Smooth muscle cell (in vitro differentiated cells): ENCODE data around the gene ZNF613. TPM values are rescaled to one million over a fixed set of nuclear protein-coding genes. Genes with fewer than 3 reads are reported as not detected.

ENCODE experiments used
- DNase-seq: peaks from one replicate; lab custom pipeline; 2025; ENCODE audit not compliant: unreplicated experiment; lab: John Stamatoyannopoulos, UW
- H2AFZ ChIP-seq: fragments of 200-600 bp; sonication (generic); 2 replicates; pipeline ENCODE4 v1.6.0; 2016; ENCODE audit warnings: antibody characterized with exemption, low read depth, mild to moderate bottlenecking
- H3F3A ChIP-seq: fragments of 200-600 bp; sonication (generic); 2 replicates; pipeline ENCODE4 v1.6.0; 2017; ENCODE audit warnings: antibody characterized with exemption, low read depth
- H3K27ac ChIP-seq: fragments of 200-600 bp; sonication (generic); 2 replicates; pipeline ENCODE4 v1.5.1; 2016; ENCODE audit warnings: low read depth, mild to moderate bottlenecking
- H3K27me3 ChIP-seq: fragments of 200-600 bp; sonication (generic); 2 replicates; pipeline ENCODE4 v1.6.1; 2016; ENCODE audit warnings: low read depth, mild to moderate bottlenecking
- H3K36me3 ChIP-seq: fragments of 200-600 bp; sonication (generic); 2 replicates; pipeline ENCODE4 v1.5.1; 2016; ENCODE audit warnings: low read depth
- H3K4me1 ChIP-seq: fragments of 200-600 bp; sonication (generic); 2 replicates; pipeline ENCODE4 v1.5.1; 2016; ENCODE audit warnings: low read depth
- H3K4me2 ChIP-seq: fragments of 200-600 bp; sonication (generic); 2 replicates; pipeline ENCODE4 v1.6.0; 2016; ENCODE audit warnings: mild to moderate bottlenecking
- H3K4me3 ChIP-seq: fragments of 200-600 bp; sonication (generic); 2 replicates; pipeline ENCODE4 v1.5.1; 2016; ENCODE audit warnings: mild to moderate bottlenecking
- H3K79me2 ChIP-seq: fragments of 200-600 bp; sonication (generic); 2 replicates; pipeline ENCODE4 v1.6.0; 2016; ENCODE audit warnings: low read depth, mild to moderate bottlenecking
- H3K9ac ChIP-seq: fragments of 200-600 bp; sonication (generic); 2 replicates; pipeline ENCODE4 v1.6.0; 2016; ENCODE audit warnings: low read depth
- H3K9me3 ChIP-seq: fragments of 200-600 bp; sonication (generic); replicated peaks from 2 replicates; pipeline ENCODE4 v1.5.1; 2016; ENCODE audit warnings: low read depth
- H4K20me1 ChIP-seq: fragments of 200-600 bp; sonication (generic); 2 replicates; pipeline ENCODE4 v1.6.0; 2016; ENCODE audit warnings: low read depth
- WGBS: methylation state at CpG from one replicate; pipeline ENCODE4 v1.1.7; 2016; ENCODE audit warnings: low lambda C conversion rate; 5-methylcytosine and 5-hydroxymethylcytosine counted together
- polyA plus RNA-seq: library from polyadenylated mRNA; unstranded; fragments of >200 nt; fragmentation: Nextera tagmentation; extraction: Ambion mirVana; gene quantifications from 2 replicates; pipeline ENCODE4 v1.2.1, GENCODE V29; 2016
- total RNA-seq: library from RNA; depleted of rRNA; stranded (reverse); fragments of >200 nt; gene quantifications from 2 replicates; pipeline ENCODE4 v1.2.3, GENCODE V29; 2014
- TF ChIP-seq, protein P1 (sequence below): fragments of 200-600 bp; sonication (generic); IDR thresholded peaks from 2 replicates; pipeline ENCODE4 v1.5.1; 2017; ENCODE audit warnings: borderline replicate concordance, mild to moderate bottlenecking, antibody characterized with exemption; ENCODE audit not compliant: insufficient read depth, poor library complexity, severe bottlenecking

Gene ZNF613
- total and polyA plus RNA-seq, 2 experiments from 2014 or later, result 3.8 to 3.9 TPM

DNA sequence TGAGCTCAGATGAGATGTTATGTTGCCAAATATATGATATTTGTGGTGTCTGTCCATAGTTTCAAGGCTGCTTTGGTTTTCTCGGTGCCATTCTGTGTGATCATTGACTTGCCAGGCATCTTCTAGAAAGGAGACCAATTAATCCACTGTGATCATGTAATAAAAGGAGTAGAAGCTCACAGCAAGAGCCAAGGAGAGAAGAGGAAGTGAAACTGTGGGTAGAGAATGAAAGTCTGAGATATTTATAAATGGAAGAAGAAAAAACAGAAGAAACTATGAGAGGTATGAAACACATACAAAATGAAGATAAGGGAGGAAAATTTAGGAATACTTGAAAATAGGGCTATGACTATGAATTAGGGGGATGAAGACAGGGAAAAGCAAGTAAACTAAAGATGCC, 11.1 kb upstream of the ZNF613 start:
- Histone ChIP-seq H3K27me3 (no peaks in the 10 kb centered on the region), H3K27ac (no peak overlapping the region), H3K4me1 (no peaks in the 10 kb centered on the region), H3K79me2 (no peaks in the 10 kb centered on the region), H3K4me2 (no peak overlapping the region), H4K20me1 (no peaks in the 10 kb centered on the region), H3K36me3 (no peaks in the 10 kb centered on the region), H3F3A (no peaks in the 10 kb centered on the region), H3K4me3 (no peak overlapping the region), H3K9me3 (peaks cover 12% of the 10 kb centered on the region), H2AFZ (no peak overlapping the region), H3K9ac (no peak overlapping the region)
- TF ChIP-seq, protein P1, sequence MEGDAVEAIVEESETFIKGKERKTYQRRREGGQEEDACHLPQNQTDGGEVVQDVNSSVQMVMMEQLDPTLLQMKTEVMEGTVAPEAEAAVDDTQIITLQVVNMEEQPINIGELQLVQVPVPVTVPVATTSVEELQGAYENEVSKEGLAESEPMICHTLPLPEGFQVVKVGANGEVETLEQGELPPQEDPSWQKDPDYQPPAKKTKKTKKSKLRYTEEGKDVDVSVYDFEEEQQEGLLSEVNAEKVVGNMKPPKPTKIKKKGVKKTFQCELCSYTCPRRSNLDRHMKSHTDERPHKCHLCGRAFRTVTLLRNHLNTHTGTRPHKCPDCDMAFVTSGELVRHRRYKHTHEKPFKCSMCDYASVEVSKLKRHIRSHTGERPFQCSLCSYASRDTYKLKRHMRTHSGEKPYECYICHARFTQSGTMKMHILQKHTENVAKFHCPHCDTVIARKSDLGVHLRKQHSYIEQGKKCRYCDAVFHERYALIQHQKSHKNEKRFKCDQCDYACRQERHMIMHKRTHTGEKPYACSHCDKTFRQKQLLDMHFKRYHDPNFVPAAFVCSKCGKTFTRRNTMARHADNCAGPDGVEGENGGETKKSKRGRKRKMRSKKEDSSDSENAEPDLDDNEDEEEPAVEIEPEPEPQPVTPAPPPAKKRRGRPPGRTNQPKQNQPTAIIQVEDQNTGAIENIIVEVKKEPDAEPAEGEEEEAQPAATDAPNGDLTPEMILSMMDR, result no peak
- 81% methylated on average over 1 of the region's 1 CpG for WGBS
- DNase-seq, result no peak

DNA sequence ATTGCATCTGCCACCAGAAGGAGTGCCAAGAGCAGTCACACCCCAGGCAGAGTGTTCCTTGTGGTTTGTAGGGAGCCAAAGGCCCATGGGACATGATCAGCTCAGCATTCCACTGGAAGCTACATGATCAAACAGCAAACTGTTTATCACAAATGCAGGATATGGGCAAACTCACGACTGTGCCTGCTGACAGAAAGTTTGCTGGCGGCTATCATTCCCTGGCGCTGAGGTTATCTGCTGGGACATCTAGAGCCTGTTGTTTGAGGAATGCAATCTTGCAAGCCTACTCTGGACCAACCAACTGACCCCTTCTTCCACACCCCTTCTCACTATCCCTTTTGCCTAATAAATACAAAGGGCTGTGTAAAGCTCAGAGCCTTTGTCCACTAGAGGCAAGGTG, 7.7 kb upstream of the ZNF613 start:
- DNase-seq, result no peak
- Histone ChIP-seq H3K27ac (no peak overlapping the region), H3K27me3 (no peaks in the 10 kb centered on the region), H3K9ac (no peak overlapping the region), H3K4me1 (no peaks in the 10 kb centered on the region), H3K4me3 (no peak overlapping the region), H3K36me3 (no peaks in the 10 kb centered on the region), H4K20me1 (no peaks in the 10 kb centered on the region), H3K79me2 (no peaks in the 10 kb centered on the region), H2AFZ (no peak overlapping the region), H3K4me2 (no peak overlapping the region), H3F3A (no peaks in the 10 kb centered on the region), H3K9me3 (peaks cover 25% of the 10 kb centered on the region)
- TF ChIP-seq, protein P1, result no peak
- 77% methylated on average over 3 of the region's 3 CpGs for WGBS

DNA sequence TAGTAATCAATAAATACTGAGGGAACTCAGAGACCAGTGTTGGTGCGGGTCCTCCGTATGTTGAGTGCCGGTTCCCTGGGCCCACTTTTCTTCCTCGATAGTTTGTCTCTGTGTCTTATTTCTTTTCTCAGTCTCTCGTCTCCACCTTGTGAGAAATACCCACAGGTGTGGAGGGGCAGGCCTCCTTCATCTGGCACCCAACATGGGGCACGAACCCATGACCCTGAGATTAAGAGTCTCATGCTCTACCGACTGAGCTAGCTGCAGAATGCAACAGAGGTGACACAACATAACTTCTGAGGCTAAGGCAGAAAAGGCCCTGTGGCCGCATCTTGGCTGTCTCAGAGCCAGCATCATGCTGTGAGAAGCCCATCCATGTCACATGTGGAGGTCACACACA, 5.3 kb upstream of the ZNF613 start:
- no peaks in the 10 kb centered on the region for H3K79me2 ChIP-seq
- no peak overlapping the region for H3K9ac ChIP-seq
- WGBS, result 87% methylated on average over 8 of the region's 8 CpGs
- peaks cover 17% of the 10 kb centered on the region for H3K9me3 ChIP-seq
- no peak overlapping the region for H3K4me2 ChIP-seq
- no peak overlapping the region for H3K4me3 ChIP-seq
- H2AFZ ChIP-seq, result no peak overlapping the region
- H3F3A ChIP-seq, result no peaks in the 10 kb centered on the region
- H4K20me1 ChIP-seq, result no peaks in the 10 kb centered on the region
- H3K27ac ChIP-seq, result no peak overlapping the region
- TF ChIP-seq, protein P1, result no peak
- H3K27me3 ChIP-seq, result no peaks in the 10 kb centered on the region
- no peak for DNase-seq
- H3K36me3 ChIP-seq, result no peaks in the 10 kb centered on the region
- no peaks in the 10 kb centered on the region for H3K4me1 ChIP-seq

DNA sequence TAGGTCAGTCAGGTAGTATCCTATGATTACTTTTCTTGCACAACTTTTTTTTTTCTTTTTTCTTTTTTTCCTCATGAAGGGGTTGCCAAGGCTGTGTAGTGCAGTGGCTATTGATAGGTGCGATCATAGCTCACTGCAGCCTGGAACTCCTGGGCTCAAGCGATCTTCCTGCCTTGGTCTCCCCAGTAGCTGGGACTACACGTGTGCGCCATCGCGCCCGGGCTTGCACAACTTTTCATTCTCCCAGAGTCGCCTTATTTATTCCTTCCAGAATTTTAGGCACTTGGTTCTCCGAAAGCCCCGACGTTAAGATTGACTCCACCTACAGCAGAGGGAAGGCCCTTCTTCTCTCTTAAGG, 867 bp upstream of the ZNF613 start:
- Histone ChIP-seq H3K79me2 (peaks cover 14% of the 10 kb centered on the region), H3F3A (no peaks in the 10 kb centered on the region), H4K20me1 (no peaks in the 10 kb centered on the region), H2AFZ (peak overlapping the region; percentile 96), H3K36me3 (peaks cover 19% of the 10 kb centered on the region), H3K27ac (peak overlapping the region; percentile 28), H3K9ac (no peak overlapping the region), H3K4me2 (peak overlapping the region; percentile 88), H3K27me3 (no peaks in the 10 kb centered on the region), H3K4me1 (peaks cover 4% of the 10 kb centered on the region), H3K9me3 (peaks cover 14% of the 10 kb centered on the region), H3K4me3 (peak overlapping the region; percentile 77)
- TF ChIP-seq, protein P1, result no peak
- DNase-seq, result no peak
- 23% methylated on average over 11 of the region's 11 CpGs for WGBS
